ENCODE results near the gene CFAP77. TPM values are rescaled to one million over a fixed set of nuclear protein-coding genes. Genes with fewer than 3 reads are reported as not detected.

CFAP77 gene
- 0.43 and 0.64 TPM in 2 replicates for total RNA-seq
- long read RNA-seq, result 0 reads

GRCh38 chr9:132409828-132410528, at the start of gene CFAP77:
Gene CFAP77, plus strand, starts transcription at chr9:132410211. Its CDS starts 61 bp downstream, at chr9:132410272.
- peak within 1 kb of the TSS; percentile 89 for H3K27ac Mint-ChIP-seq
- H3K4me1 Mint-ChIP-seq (ENCODE audit: low read depth), result peaks cover 19% of the 10 kb centered on the region
- peak; percentile 31 for DNase-seq (ENCODE audit: low spot score, unreplicated experiment)
- H3K36me3 Mint-ChIP-seq (ENCODE audit: insufficient read depth), result no peaks in the 10 kb centered on the region
- peaks cover 46% of the 10 kb centered on the region for H3K27me3 Mint-ChIP-seq
- no peak for TF ChIP-seq CTCF (IDR thresholded peaks at IDR 0.05; ENCODE audit: unreplicated experiment)
- peak within 1 kb of the TSS; percentile 64 for H3K4me3 Mint-ChIP-seq (ENCODE audit: low read depth)
- H3K9me3 Mint-ChIP-seq (ENCODE audit: low read depth), result no peaks in the 10 kb centered on the region

- no peaks in the 10 kb centered on the region for H3K36me3 Mint-ChIP-seq (ENCODE audit: insufficient read depth)
- no peaks in the 10 kb centered on the region for H3K4me1 Mint-ChIP-seq (ENCODE audit: low read depth)
- no peak overlapping the region for H3K27ac Mint-ChIP-seq
- TF ChIP-seq CTCF (IDR thresholded peaks at IDR 0.05; ENCODE audit: unreplicated experiment), result no peak
- no peak for DNase-seq (ENCODE audit: low spot score, unreplicated experiment)
- H3K27me3 Mint-ChIP-seq, result no peaks in the 10 kb centered on the region
- H3K9me3 Mint-ChIP-seq (ENCODE audit: low read depth), result no peaks in the 10 kb centered on the region
- H3K4me3 Mint-ChIP-seq (ENCODE audit: low read depth), result no peak overlapping the region
Measured at GRCh38 chr9:132364068-132364467, 45.9 kb upstream of the CFAP77 start.

GRCh38 chr9:132365986-132366385, 44.0 kb upstream of the CFAP77 start:
- Mint-ChIP-seq H3K4me1 (ENCODE audit: low read depth) (no peaks in the 10 kb centered on the region), H3K27ac (no peak overlapping the region), H3K9me3 (ENCODE audit: low read depth) (no peaks in the 10 kb centered on the region), H3K36me3 (ENCODE audit: insufficient read depth) (no peaks in the 10 kb centered on the region), H3K27me3 (no peaks in the 10 kb centered on the region), H3K4me3 (ENCODE audit: low read depth) (no peak overlapping the region)
- DNase-seq (ENCODE audit: low spot score, unreplicated experiment), result no peak
- no peak for TF ChIP-seq CTCF (IDR thresholded peaks at IDR 0.05; ENCODE audit: unreplicated experiment)

- Mint-ChIP-seq H3K4me3 (ENCODE audit: low read depth) (no peak overlapping the region), H3K36me3 (ENCODE audit: insufficient read depth) (no peaks in the 10 kb centered on the region), H3K27ac (no peak overlapping the region), H3K4me1 (ENCODE audit: low read depth) (no peaks in the 10 kb centered on the region), H3K9me3 (ENCODE audit: low read depth) (no peaks in the 10 kb centered on the region), H3K27me3 (no peaks in the 10 kb centered on the region)
- DNase-seq (ENCODE audit: low spot score, unreplicated experiment), result no peak
- no peak for TF ChIP-seq CTCF (IDR thresholded peaks at IDR 0.05; ENCODE audit: unreplicated experiment)
Measured at GRCh38 chr9:132366481-132366880, 43.5 kb upstream of the CFAP77 start.

- Mint-ChIP-seq H3K4me1 (ENCODE audit: low read depth) (no peaks in the 10 kb centered on the region), H3K4me3 (ENCODE audit: low read depth) (no peak overlapping the region), H3K9me3 (ENCODE audit: low read depth) (no peaks in the 10 kb centered on the region), H3K36me3 (ENCODE audit: insufficient read depth) (no peaks in the 10 kb centered on the region), H3K27ac (no peak overlapping the region), H3K27me3 (no peaks in the 10 kb centered on the region)
- DNase-seq (ENCODE audit: low spot score, unreplicated experiment), result no peak
- no peak for TF ChIP-seq CTCF (IDR thresholded peaks at IDR 0.05; ENCODE audit: unreplicated experiment)
Measured at GRCh38 chr9:132367613-132368313, 42.2 kb upstream of the CFAP77 start.

Measured in progenitor cell of endocrine pancreas (in vitro differentiated cells).